ENCODE data around the gene ZNF69.
"Not testable (repeated sequence)": the region's sequence is repeated elsewhere in the genome, so short reads cannot be mapped to it uniquely, and the experiment has no call there.

The ZNF69 gene

GRCh38 chr19:11856596-11857250 lies 30.9 kb upstream of the ZNF69 start:
- no peak for DNase-seq (ENCODE audit: low read depth, low spot score)
- Histone ChIP-seq H3K36me3 (ENCODE audit: insufficient read depth, insufficient read length, low read length) (peaks cover 15% of the 10 kb centered on the region), H3K9ac (ENCODE audit: insufficient read length, low read depth) (no peak overlapping the region), H3K4me3 (ENCODE audit: insufficient read length, low read depth) (no peak overlapping the region), H3K27me3 (ENCODE audit: insufficient read depth, insufficient read length) (no peaks in the 10 kb centered on the region), H3K9me3 (ENCODE audit: insufficient read depth, low read length) (peaks cover 3% of the 10 kb centered on the region; the same call in 1 of the 2 replicates), H3K4me1 (ENCODE audit: insufficient read depth, insufficient read length) (no peaks in the 10 kb centered on the region)
- no peak for TF ChIP-seq YY1 (IDR thresholded peaks at IDR 0.05; ENCODE audit: insufficient read depth, insufficient read length)
- TF ChIP-seq ZNF274 (IDR thresholded peaks at IDR 0.05; ENCODE audit: low read depth, low read length), result no peak
- no peak for TF ChIP-seq SUZ12 (IDR thresholded peaks at IDR 0.05; ENCODE audit: extremely low read depth, insufficient read depth, insufficient read length)

DNA sequence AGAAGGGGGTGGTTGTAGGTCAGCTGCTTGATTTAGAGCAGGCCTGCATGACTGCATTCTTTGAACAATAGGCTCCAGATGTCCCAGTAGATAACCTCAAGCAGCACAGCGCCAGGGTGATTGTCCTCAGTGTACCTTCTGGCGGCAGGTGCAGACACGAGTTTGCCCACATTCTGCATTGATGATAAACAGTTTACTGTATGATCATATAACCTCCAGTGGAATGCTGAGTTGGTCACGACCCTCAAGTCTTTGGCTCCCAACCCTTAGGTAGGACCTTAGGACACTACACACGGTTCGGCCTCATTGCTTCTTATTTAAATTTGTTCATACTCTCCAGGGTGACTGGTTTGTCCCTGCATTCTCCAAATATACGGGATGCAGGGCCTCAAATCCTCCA lies 26.9 kb upstream of the ZNF69 start:
- no peak overlapping the region for H3K9ac ChIP-seq (ENCODE audit: insufficient read length, low read depth)
- no peaks in the 10 kb centered on the region for H3K4me1 ChIP-seq (ENCODE audit: insufficient read depth, insufficient read length)
- H3K9me3 ChIP-seq (ENCODE audit: insufficient read depth, low read length), result peaks cover 18% of the 10 kb centered on the region; the same call in 1 of the 2 replicates
- H3K27me3 ChIP-seq (ENCODE audit: insufficient read depth, insufficient read length), result no peaks in the 10 kb centered on the region
- H3K36me3 ChIP-seq (ENCODE audit: insufficient read depth, insufficient read length, low read length), result peaks cover 2% of the 10 kb centered on the region
- TF ChIP-seq YY1 (IDR thresholded peaks at IDR 0.05; ENCODE audit: insufficient read depth, insufficient read length), result no peak
- no peak for TF ChIP-seq ZNF274 (IDR thresholded peaks at IDR 0.05; ENCODE audit: low read depth, low read length)
- TF ChIP-seq SUZ12 (IDR thresholded peaks at IDR 0.05; ENCODE audit: extremely low read depth, insufficient read depth, insufficient read length), result no peak
- H3K4me3 ChIP-seq (ENCODE audit: insufficient read length, low read depth), result no peak overlapping the region
- DNase-seq (ENCODE audit: low read depth, low spot score), result no peak

DNA sequence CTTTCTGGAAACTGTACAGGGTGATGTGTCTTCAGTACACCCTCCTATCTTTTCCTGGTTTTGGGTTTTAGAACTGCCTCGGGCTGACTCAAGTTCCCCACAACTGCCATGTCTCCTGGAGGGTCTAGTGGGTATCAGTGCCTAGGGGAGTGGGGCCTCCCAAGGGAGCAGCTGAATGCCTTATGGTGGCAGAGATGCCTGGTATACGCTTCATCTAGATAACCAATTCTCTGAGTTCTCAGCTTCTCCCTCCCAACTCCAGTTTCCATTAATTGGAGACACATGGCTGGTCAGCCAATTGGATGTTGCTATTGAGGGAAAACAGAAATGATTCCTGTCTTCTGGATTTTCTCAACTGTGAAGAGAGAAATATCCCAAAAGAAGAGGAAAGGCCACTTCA lies 26.3 kb upstream of the ZNF69 start:
- H3K36me3 ChIP-seq (ENCODE audit: insufficient read depth, insufficient read length, low read length), result peaks cover 7% of the 10 kb centered on the region
- no peak for DNase-seq (ENCODE audit: low read depth, low spot score)
- no peaks in the 10 kb centered on the region for H3K27me3 ChIP-seq (ENCODE audit: insufficient read depth, insufficient read length)
- H3K4me3 ChIP-seq (ENCODE audit: insufficient read length, low read depth), result no peak overlapping the region
- H3K9me3 ChIP-seq (ENCODE audit: insufficient read depth, low read length), result peaks cover 24% of the 10 kb centered on the region; the same call in 1 of the 2 replicates
- no peaks in the 10 kb centered on the region for H3K4me1 ChIP-seq (ENCODE audit: insufficient read depth, insufficient read length)
- no peak overlapping the region for H3K9ac ChIP-seq (ENCODE audit: insufficient read length, low read depth)
- no peak for TF ChIP-seq YY1 (IDR thresholded peaks at IDR 0.05; ENCODE audit: insufficient read depth, insufficient read length)
- no peak for TF ChIP-seq SUZ12 (IDR thresholded peaks at IDR 0.05; ENCODE audit: extremely low read depth, insufficient read depth, insufficient read length)
- TF ChIP-seq ZNF274 (IDR thresholded peaks at IDR 0.05; ENCODE audit: low read depth, low read length), result no peak

GRCh38 chr19:11867766-11868165 lies 19.8 kb upstream of the ZNF69 start:
- not testable (repeated sequence) for H3K4me3 ChIP-seq (ENCODE audit: insufficient read length, low read depth); H3K9ac ChIP-seq (ENCODE audit: insufficient read length, low read depth)
- H3K9me3 ChIP-seq (ENCODE audit: insufficient read depth, low read length), result peaks cover 68% of the 10 kb centered on the region

DNA sequence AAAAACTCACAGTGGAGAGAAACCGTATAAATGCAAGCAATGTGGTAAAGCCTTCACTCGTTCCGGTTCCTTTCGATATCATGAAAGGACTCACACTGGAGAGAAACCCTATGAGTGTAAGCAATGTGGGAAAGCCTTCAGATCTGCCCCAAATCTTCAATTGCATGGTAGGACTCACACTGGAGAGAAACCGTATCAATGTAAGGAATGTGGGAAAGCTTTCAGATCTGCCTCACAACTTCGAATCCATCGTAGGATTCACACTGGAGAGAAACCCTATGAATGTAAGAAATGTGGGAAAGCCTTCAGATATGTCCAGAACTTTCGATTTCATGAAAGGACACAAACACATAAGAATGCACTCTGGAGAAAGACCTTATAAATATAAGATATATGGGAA lies 19.4 kb upstream of the ZNF69 start:
- no peaks in the 10 kb centered on the region for H3K4me1 ChIP-seq (ENCODE audit: insufficient read depth, insufficient read length)
- TF ChIP-seq ZNF274 (IDR thresholded peaks at IDR 0.05; ENCODE audit: low read depth, low read length) (no peak), YY1 (IDR thresholded peaks at IDR 0.05; ENCODE audit: insufficient read depth, insufficient read length) (no peak), SUZ12 (IDR thresholded peaks at IDR 0.05; ENCODE audit: extremely low read depth, insufficient read depth, insufficient read length) (no peak)
- peaks cover 68% of the 10 kb centered on the region for H3K9me3 ChIP-seq (ENCODE audit: insufficient read depth, low read length)
- H3K9ac ChIP-seq (ENCODE audit: insufficient read length, low read depth), result no peak overlapping the region
- H3K4me3 ChIP-seq (ENCODE audit: insufficient read length, low read depth), result no peak overlapping the region
- DNase-seq (ENCODE audit: low read depth, low spot score), result no peak
- H3K27me3 ChIP-seq (ENCODE audit: insufficient read depth, insufficient read length), result no peaks in the 10 kb centered on the region
- H3K36me3 ChIP-seq (ENCODE audit: insufficient read depth, insufficient read length, low read length), result peaks cover 45% of the 10 kb centered on the region

More at GRCh38 chr19:11867766-11868165, 19.8 kb upstream of the ZNF69 start:
- H3K27me3 ChIP-seq (ENCODE audit: insufficient read depth, insufficient read length); H3K4me1 ChIP-seq (ENCODE audit: insufficient read depth, insufficient read length); DNase-seq (ENCODE audit: low read depth, low spot score): not testable (repeated sequence)
- peaks cover 45% of the 10 kb centered on the region for H3K36me3 ChIP-seq (ENCODE audit: insufficient read depth, insufficient read length, low read length)

- Histone ChIP-seq H3K9me3 (ENCODE audit: insufficient read depth, low read length) (peaks cover 33% of the 10 kb centered on the region), H3K9ac (ENCODE audit: insufficient read length, low read depth) (no peak overlapping the region), H3K4me3 (ENCODE audit: insufficient read length, low read depth) (no peak overlapping the region), H3K36me3 (ENCODE audit: insufficient read depth, insufficient read length, low read length) (peaks cover 27% of the 10 kb centered on the region), H3K4me1 (ENCODE audit: insufficient read depth, insufficient read length) (no peaks in the 10 kb centered on the region), H3K27me3 (ENCODE audit: insufficient read depth, insufficient read length) (no peaks in the 10 kb centered on the region)
- DNase-seq (ENCODE audit: low read depth, low spot score), result no peak
- TF ChIP-seq ZNF274 (IDR thresholded peaks at IDR 0.05; ENCODE audit: low read depth, low read length) (no peak), SUZ12 (IDR thresholded peaks at IDR 0.05; ENCODE audit: extremely low read depth, insufficient read depth, insufficient read length) (no peak), YY1 (IDR thresholded peaks at IDR 0.05; ENCODE audit: insufficient read depth, insufficient read length) (no peak)
Measured at GRCh38 chr19:11872624-11873023, 15.0 kb upstream of the ZNF69 start.

GRCh38 chr19:11873762-11874161 lies 13.8 kb upstream of the ZNF69 start:
- DNase-seq (ENCODE audit: low read depth, low spot score), result no peak
- TF ChIP-seq YY1 (IDR thresholded peaks at IDR 0.05; ENCODE audit: insufficient read depth, insufficient read length), result no peak
- no peak for TF ChIP-seq SUZ12 (IDR thresholded peaks at IDR 0.05; ENCODE audit: extremely low read depth, insufficient read depth, insufficient read length)
- no peak for TF ChIP-seq ZNF274 (IDR thresholded peaks at IDR 0.05; ENCODE audit: low read depth, low read length)
- Histone ChIP-seq H3K9me3 (ENCODE audit: insufficient read depth, low read length) (peaks cover 22% of the 10 kb centered on the region), H3K27me3 (ENCODE audit: insufficient read depth, insufficient read length) (no peaks in the 10 kb centered on the region), H3K4me3 (ENCODE audit: insufficient read length, low read depth) (no peak overlapping the region), H3K4me1 (ENCODE audit: insufficient read depth, insufficient read length) (no peaks in the 10 kb centered on the region), H3K9ac (ENCODE audit: insufficient read length, low read depth) (no peak overlapping the region), H3K36me3 (ENCODE audit: insufficient read depth, insufficient read length, low read length) (peaks cover 16% of the 10 kb centered on the region)

GRCh38 chr19:11879687-11880266 lies 7.8 kb upstream of the ZNF69 start:
- not testable (repeated sequence) for H3K4me3 ChIP-seq (ENCODE audit: insufficient read length, low read depth); H3K4me1 ChIP-seq (ENCODE audit: insufficient read depth, insufficient read length); H3K9ac ChIP-seq (ENCODE audit: insufficient read length, low read depth); H3K36me3 ChIP-seq (ENCODE audit: insufficient read depth, insufficient read length, low read length); DNase-seq (ENCODE audit: low read depth, low spot score); H3K27me3 ChIP-seq (ENCODE audit: insufficient read depth, insufficient read length)
- peaks cover 12% of the 10 kb centered on the region for H3K9me3 ChIP-seq (ENCODE audit: insufficient read depth, low read length)
